K562 (cell line): ENCODE data around the gene BAD. TPM values are rescaled to one million over a fixed set of nuclear protein-coding genes. Genes with fewer than 3 reads are reported as not detected.
A peak's percentile ranks its signal among the peaks of the same experiment; 100 is the strongest.

Experiments
- ATAC-seq: fragments of 200-7000 bp; cut with Tn5 transposase; 3 replicates; pipeline ENCODE4 v1.9.1; 2020; ENCODE audit warnings: moderate library complexity
- BruUV-seq: library from RNA; stranded (reverse); fragments of 400-500 nt; replicated peaks from 2 replicates; lab custom pipeline; 2021; lab: Mats Ljungman, UMichigan
- CTCF ChIA-PET: fragments of 300-600 bp; formaldehyde crosslinking; extraction: SDS; loops from one replicate; lab custom pipeline; 2021; ENCODE audit warnings: low intra/inter-chr PET ratio; lab: Yijun Ruan, JAX
- POLR2A ChIA-PET: fragments of 300-600, 350-650 bp; sonication (Branson Sonifier 250); formaldehyde crosslinking; extraction: SDS; loops from one replicate; lab custom pipeline; 2021; ENCODE audit warnings: antibody characterized with exemption, inconsistent platforms; lab: Yijun Ruan, JAX
- DNase-seq, 4 experiments: peaks; one replicate each; pipeline versions ENCODE4 v3.0.0 to v3.0.0-alpha.2; 2011 to 2018; ENCODE audit warnings: low spot score in 3 of 4, mixed read lengths in 3 of 4; ENCODE audit errors: extremely low read depth in 1 of 4
- FAIRE-seq: peaks from 2 replicates; lab custom pipeline; 2011; peaks lifted over from hg19 to GRCh38; lab: Jason Lieb, UNC
- H2AFZ ChIP-seq: 2 replicates; pipeline ENCODE4 v1.6.0; 2011; ENCODE audit warnings: low read depth, low read length, control low read depth, inconsistent platforms
- H3K27ac ChIP-seq: fragments of 200-600 bp; 3 replicates; pipeline ENCODE4 v1.8.0; 2011; ENCODE audit warnings: low read depth, mild to moderate bottlenecking, control low read depth, inconsistent platforms, low read length, moderate library complexity, mixed read lengths; ENCODE audit errors: extremely low read depth
- H3K27me3 ChIP-seq, 2 experiments: fragments of 300-600 bp in 1 of 2; 2 replicates in 1 of 2; 3 replicates in 1 of 2; pipeline versions ENCODE4 v1.6.0 to v1.8.0; 2011; ENCODE audit warnings: inconsistent platforms in 2 of 2, low read length in 2 of 2, mild to moderate bottlenecking in 1 of 2, mixed read lengths in 1 of 2, moderate library complexity in 1 of 2; ENCODE audit not compliant: control insufficient read depth in 2 of 2, insufficient read depth in 2 of 2
- H3K36me3 ChIP-seq: fragments of 300-600 bp; 3 replicates; pipeline ENCODE4 v1.8.0; 2011; ENCODE audit warnings: mild to moderate bottlenecking, low read length, inconsistent platforms; ENCODE audit not compliant: control insufficient read depth, insufficient read depth
- H3K4me1 ChIP-seq, 2 experiments: fragments of 200-600 bp in 1 of 2; replicated peaks in 1 of 2; 2 replicates in 1 of 2; 3 replicates in 1 of 2; pipeline versions ENCODE4 v1.5.1 to v1.8.0; 2011; ENCODE audit warnings: inconsistent platforms in 2 of 2, low read length in 2 of 2, mild to moderate bottlenecking in 1 of 2, mixed read lengths in 1 of 2, moderate library complexity in 1 of 2; ENCODE audit not compliant: control insufficient read depth in 2 of 2, insufficient read depth in 2 of 2
- H3K4me2 ChIP-seq: 2 replicates; pipeline ENCODE4 v1.6.1; 2011; ENCODE audit warnings: low read length, control low read depth, inconsistent platforms, mixed read lengths; ENCODE audit not compliant: insufficient read depth
- H3K4me3 ChIP-seq: fragments of 200-600 bp; sonication (generic), shearing (Covaris generic); 2 replicates; pipeline ENCODE4 v1.5.1; 2016; ENCODE audit warnings: control low read depth, inconsistent platforms
- H3K79me2 ChIP-seq: fragments of 200-600 bp; 3 replicates; pipeline ENCODE4 v1.8.0; 2011; ENCODE audit warnings: low read length, inconsistent platforms; ENCODE audit not compliant: control insufficient read depth, insufficient read depth
- H3K9ac ChIP-seq, 2 experiments: 2 replicates each; pipeline versions ENCODE4 v1.6.0 to v1.6.1; 2011; ENCODE audit warnings: low read depth in 2 of 2, low read length in 2 of 2, control low read depth in 1 of 2, inconsistent platforms in 1 of 2, mild to moderate bottlenecking in 1 of 2, mixed read lengths in 1 of 2; ENCODE audit not compliant: insufficient read depth in 1 of 2
- H3K9me1 ChIP-seq: one replicate; pipeline ENCODE4 v1.6.0; 2011; ENCODE audit warnings: inconsistent platforms, mild to moderate bottlenecking, low read length, moderate library complexity; ENCODE audit not compliant: control insufficient read depth, insufficient read depth
- H3K9me3 ChIP-seq: replicated peaks from 2 replicates; pipeline ENCODE4 v1.5.1; 2011; ENCODE audit warnings: low read depth, low read length, inconsistent platforms; ENCODE audit not compliant: control insufficient read depth, insufficient read depth
- H4K20me1 ChIP-seq: replicated peaks from 2 replicates; pipeline ENCODE4 v1.6.1; 2011; ENCODE audit warnings: low read length, inconsistent platforms, mixed read lengths; ENCODE audit not compliant: control insufficient read depth, insufficient read depth
- CCAR2 ChIP-seq: fragments of 200-400 bp; formaldehyde crosslinking; IDR thresholded peaks from 2 replicates; pipeline ENCODE4 v1.6.1; 2017; ENCODE audit warnings: mild to moderate bottlenecking, low read depth, low read length
- GTF2F1 ChIP-seq: IDR thresholded peaks from 2 replicates; pipeline ENCODE4 v1.6.1; 2011; ENCODE audit warnings: low read depth, low read length, improper control_type of control experiment
- NR4A1 ChIP-seq, 2 experiments: fragments of 250-450 bp in 1 of 2; fragments of 450-650 bp in 1 of 2; sonication (Bioruptor Pico) in 1 of 2; IDR thresholded peaks; 2 replicates each; pipeline versions ENCODE4 v1.4.0 to v1.6.1; 2016 to 2020; ENCODE audit warnings: mild to moderate bottlenecking in 2 of 2, missing compliant biosample characterization in 1 of 2, missing genetic modification characterization in 1 of 2, moderate library complexity in 1 of 2
- POLR2G ChIP-seq: fragments of 200-400 bp; formaldehyde crosslinking; IDR thresholded peaks from 2 replicates; pipeline ENCODE4 v1.6.1; 2017; ENCODE audit warnings: low read depth, mild to moderate bottlenecking, antibody characterized with exemption, low read length, moderate library complexity
- WGBS: fragments of 100-300 bp; shearing (Covaris generic); methylation state at CpG from one replicate; pipeline ENCODE4 v1.1.6; 2016; ENCODE audit warnings: low coverage, mixed read lengths; ENCODE audit not compliant: insufficient coverage; ENCODE audit errors: missing lambda C conversion rate; 5-methylcytosine and 5-hydroxymethylcytosine counted together
- in situ Hi-C: fragments of 300-500 bp; cut with MboI; formaldehyde crosslinking; loops from 4 replicates; pipeline ENCODE4 v1.15.0; 2018; ENCODE audit warnings: inconsistent platforms, mixed read lengths
- intact Hi-C: fragments of 100-400 bp; cut with micrococcal nuclease; formaldehyde crosslinking; loops from 2 replicates; pipeline ENCODE4 v1.14.2; 2022
- polyA plus RNA-seq, 8 experiments: library from polyadenylated mRNA; depleted of rRNA in 4 of 8; stranded (reverse) in 5 of 8; unstranded in 3 of 8; fragments of >200 nt; fragmentation: Nextera tagmentation in 2 of 8; fragmentation: Illumina TruSeq in 1 of 8; extraction: Ambion mirVana in 2 of 8; extraction: Trizol in 1 of 8; gene quantifications; 2 replicates each; pipeline versions ENCODE4 v1.2.1 to v1.2.3, GENCODE V29; 2011 to 2014; ENCODE audit warnings: inconsistent platforms in 1 of 8, missing spikeins in 1 of 8
- total RNA-seq, 7 experiments: library from RNA; depleted of rRNA in 6 of 7; stranded (reverse); fragments of >200 nt in 6 of 7; fragmentation: Illumina TruSeq in 2 of 7; extraction: Trizol in 2 of 7; gene quantifications; 2 replicates each; pipeline versions ENCODE4 v1.2.1 to v1.2.3, GENCODE V29; 2011 to 2021; ENCODE audit warnings: low replicate concordance in 1 of 7

BAD gene
- total and polyA plus RNA-seq, 9 of the 15 experiments (the other 6 are each of a cell fraction or from before 2014, with no cell fraction given), result 0.61 to 45.6 (median 11.8) TPM

DNA sequence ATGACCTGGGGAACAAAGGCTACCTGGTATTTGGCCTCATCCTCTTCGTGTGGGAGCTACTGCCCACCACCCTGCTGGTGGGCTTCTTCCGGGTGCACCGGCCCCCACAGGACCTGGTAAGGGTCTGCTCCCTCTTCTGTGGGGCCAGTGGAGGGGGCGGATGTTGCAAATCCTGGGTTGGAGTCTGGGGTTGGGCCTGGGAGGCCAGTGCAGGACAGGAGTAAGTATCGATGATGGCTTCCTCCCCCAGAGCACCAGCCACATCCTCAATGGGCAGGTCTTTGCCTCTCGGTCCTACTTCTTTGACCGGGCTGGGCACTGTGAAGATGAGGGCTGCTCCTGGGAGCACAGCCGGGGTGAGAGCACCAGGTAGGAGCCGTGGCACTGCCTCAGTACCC is 3.9 kb upstream of the BAD start:
- DNase-seq (no peak), FAIRE-seq (no peak), ATAC-seq (no peak)
- Histone ChIP-seq H3K9me1 (no peaks in the 10 kb centered on the region), H3K27ac (no peak overlapping the region), H3K9ac (peak overlapping the region in 1 of 2 experiments; percentile 75; a peak in 1 of 4 replicates), H3K9me3 (no peaks in the 10 kb centered on the region), H3K79me2 (peaks cover 10% of the 10 kb centered on the region; the same call in 1 of the 3 replicates), H3K4me1 (peaks cover 7 to 67% of the 10 kb centered on the region in 2 experiments; a peak in 4 of 5 replicates), H3K4me3 (no peak overlapping the region), H2AFZ (no peak overlapping the region), H3K36me3 (no peaks in the 10 kb centered on the region), H4K20me1 (no peaks in the 10 kb centered on the region), H3K27me3 (peaks cover 11 to 22% of the 10 kb centered on the region in 2 experiments; a peak in 4 of 5 replicates), H3K4me2 (no peak overlapping the region)
- in situ Hi-C loops (no loop called here), intact Hi-C loops (no loop called here)
- no TSS peak for BruUV-seq
- no peak for TF ChIP-seq NR4A1 (CRISPR knock-in tag; IDR thresholded peaks at IDR 0.05)
- no peak for TF ChIP-seq NR4A1 (tag; IDR thresholded peaks at IDR 0.05)
- no peak for TF ChIP-seq CCAR2
- TF ChIP-seq GTF2F1, result no peak
- 0 out of 2 replicates have a peak, but pooled peaks have one; percentile 5 for TF ChIP-seq POLR2G
- ChIA-PET POLR2A (interaction anchor here (0.9 to 1.4 kb wide), 3 partner anchors 14 to 82 kb away, joined by 3 to 5 read pairs (median 4); partner anchors contain the start of gene FERMT3), CTCF (no interaction called here)
- 58% methylated on average over 8 of the region's 9 CpGs for WGBS
